MG63 (cell line): ENCODE data around the gene HSP90AA1. TPM values are rescaled to one million over a fixed set of nuclear protein-coding genes. Genes with fewer than 3 reads are reported as not detected.
A peak's percentile ranks its signal among the peaks of the same experiment; 100 is the strongest.

Experiments
- DNase-seq: peaks from one replicate; pipeline ENCODE4 v3.0.0-alpha.2; 2020
- H3K27me3 ChIP-seq: fragments of 250-450 bp; sonication (Bioruptor Pico); 2 replicates; pipeline ENCODE4 v1.5.1; 2020; ENCODE audit warnings: mild to moderate bottlenecking, moderate library complexity
- H3K36me3 ChIP-seq: fragments of 250-450 bp; sonication (Bioruptor Pico); 2 replicates; pipeline ENCODE4 v1.5.1; 2020; ENCODE audit warnings: mild to moderate bottlenecking, moderate library complexity
- H3K4me3 ChIP-seq: fragments of 250-450 bp; sonication (Bioruptor Pico); 2 replicates; pipeline ENCODE4 v1.5.1; 2020; ENCODE audit warnings: mild to moderate bottlenecking, moderate library complexity
- H3K9me3 ChIP-seq: fragments of 250-450 bp; sonication (Bioruptor Pico); 2 replicates; pipeline ENCODE4 v1.5.1; 2020; ENCODE audit warnings: mild to moderate bottlenecking, moderate library complexity
- total RNA-seq: library from RNA; depleted of rRNA; stranded (reverse); fragments of >200 nt; shearing (Covaris generic); gene quantifications from 2 replicates; pipeline ENCODE4 v1.2.3, GENCODE V29; 2014; ENCODE audit warnings: low replicate concordance

HSP90AA1 gene
- total RNA-seq, 1 experiment from 2014 or later: 180 TPM

DNA sequence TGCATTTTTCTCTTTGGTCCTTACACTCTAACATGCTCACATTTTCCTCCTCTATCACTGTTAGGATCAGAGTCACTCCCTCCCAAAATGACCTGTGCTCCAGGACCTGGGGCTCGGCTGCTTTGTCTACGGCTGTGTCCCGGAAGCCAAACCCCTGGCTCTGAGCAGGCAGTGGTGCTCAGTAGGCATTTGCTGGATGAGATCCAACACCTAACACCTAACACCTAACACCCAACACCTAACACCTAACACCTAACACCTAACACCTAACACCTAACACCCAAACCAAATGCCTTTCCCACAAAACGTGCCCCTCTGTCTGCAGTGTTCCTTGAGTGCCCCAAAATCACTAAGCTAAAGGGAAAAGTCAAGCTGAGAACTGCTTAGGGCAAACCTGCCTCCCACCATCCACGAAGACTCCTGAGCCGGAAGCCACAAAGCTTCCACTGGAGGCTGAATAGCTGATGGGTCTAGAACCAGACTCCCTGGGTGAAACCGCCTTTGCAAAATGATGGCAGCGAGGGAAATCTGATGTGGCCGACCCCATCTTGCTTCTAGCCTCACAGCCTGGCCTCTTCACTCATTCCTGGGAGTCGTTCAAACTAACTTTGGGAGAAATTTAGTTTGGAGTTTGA lies 29.2 kb downstream of the HSP90AA1 start:
- no peak overlapping the region for H3K4me3 ChIP-seq
- H3K9me3 ChIP-seq: no peaks in the 10 kb centered on the region
- DNase-seq: no peak
- H3K36me3 ChIP-seq: peaks cover 2% of the 10 kb centered on the region; the same call in 1 of the 2 replicates
- H3K27me3 ChIP-seq: no peaks in the 10 kb centered on the region

DNA sequence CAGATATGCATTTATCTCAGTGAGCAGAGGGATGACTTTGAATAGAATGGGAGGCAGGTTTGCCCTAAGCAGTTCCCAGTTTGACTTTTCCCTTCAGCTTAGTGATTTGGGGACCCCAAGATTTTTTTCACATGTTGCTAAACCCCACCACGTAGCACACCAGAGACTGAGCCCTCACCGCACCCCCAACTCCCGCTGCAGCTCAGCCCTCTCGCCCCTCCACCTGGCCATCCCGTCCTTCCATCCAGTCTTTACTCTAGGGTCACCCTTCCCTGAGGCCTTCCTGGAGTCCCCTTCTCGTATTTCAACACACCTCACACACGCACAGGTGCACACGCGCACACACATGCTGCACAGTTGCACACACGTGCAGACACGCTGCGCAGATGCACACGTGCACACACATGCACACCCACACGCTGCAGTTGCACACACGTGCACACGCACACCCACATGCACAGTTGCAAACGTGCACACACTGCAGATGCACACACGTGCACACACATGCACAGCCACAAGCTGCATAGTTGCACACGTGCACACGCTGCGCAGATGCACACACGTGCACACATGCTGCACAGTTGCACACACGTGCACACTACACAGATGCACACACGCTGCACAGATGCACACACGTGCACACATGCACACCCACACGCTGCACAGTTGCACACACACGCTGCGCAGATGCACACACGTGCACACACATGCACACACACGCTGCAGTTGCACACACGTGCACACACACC lies 30.0 kb downstream of the HSP90AA1 start:
- peaks cover 6% of the 10 kb centered on the region for H3K36me3 ChIP-seq
- H3K9me3 ChIP-seq: no peaks in the 10 kb centered on the region
- H3K27me3 ChIP-seq: no peaks in the 10 kb centered on the region
- no peak overlapping the region for H3K4me3 ChIP-seq
- no peak for DNase-seq

- no peak for DNase-seq
- H3K27me3 ChIP-seq: no peaks in the 10 kb centered on the region
- H3K4me3 ChIP-seq: no peak overlapping the region
- no peaks in the 10 kb centered on the region for H3K9me3 ChIP-seq
- H3K36me3 ChIP-seq: peaks cover 10% of the 10 kb centered on the region
These were observed 31.5 kb downstream of the HSP90AA1 start for GRCh38 chr14:102055181-102055901.

DNA sequence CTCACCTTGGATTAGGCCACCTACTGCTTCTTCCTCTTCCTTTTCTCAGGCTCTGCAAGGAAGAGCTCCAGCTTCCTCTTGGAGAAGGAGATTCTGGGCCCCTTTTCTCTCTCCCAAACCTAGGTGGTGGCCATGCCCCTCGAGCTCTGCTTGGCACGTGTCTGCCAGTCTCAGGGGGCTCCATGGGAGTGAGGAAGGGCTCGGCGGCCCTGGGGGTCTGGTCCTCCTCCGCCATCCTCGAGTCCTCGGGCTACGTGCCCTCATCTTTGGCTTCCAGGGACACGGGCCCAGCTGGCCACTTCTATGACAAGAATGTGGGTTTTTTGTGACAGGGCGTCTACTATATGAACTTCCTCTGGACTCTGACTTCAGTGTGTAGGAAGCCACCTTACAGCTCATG lies 34.3 kb downstream of the HSP90AA1 start:
- no peaks in the 10 kb centered on the region for H3K9me3 ChIP-seq
- H3K36me3 ChIP-seq: peaks cover 23% of the 10 kb centered on the region
- H3K4me3 ChIP-seq: no peak overlapping the region
- no peak for DNase-seq
- H3K27me3 ChIP-seq: no peaks in the 10 kb centered on the region

- DNase-seq: no peak
- H3K36me3 ChIP-seq: peaks cover 23% of the 10 kb centered on the region
- no peak overlapping the region for H3K4me3 ChIP-seq
- no peaks in the 10 kb centered on the region for H3K9me3 ChIP-seq
- no peaks in the 10 kb centered on the region for H3K27me3 ChIP-seq
These were observed 36.2 kb downstream of the HSP90AA1 start for GRCh38 chr14:102050625-102051024.

DNA sequence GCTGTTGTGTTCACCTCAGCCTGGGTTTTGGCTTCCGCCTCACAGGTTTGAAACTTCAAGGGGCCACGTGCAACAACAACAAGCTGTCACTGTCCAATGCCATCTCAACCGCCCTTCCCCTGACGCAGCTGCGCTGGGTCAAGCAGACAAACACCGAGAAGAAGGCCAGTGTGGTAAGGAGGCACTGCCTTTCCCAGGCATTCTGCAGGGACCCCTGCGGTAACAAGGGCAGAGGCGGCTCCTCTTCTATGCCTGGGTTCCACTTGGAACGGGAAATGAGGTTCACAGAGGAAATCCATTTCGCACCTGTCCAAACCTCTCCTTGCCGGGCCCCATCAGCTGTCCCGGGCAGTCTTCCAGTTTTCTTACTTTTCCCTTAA lies 36.8 kb downstream of the HSP90AA1 start:
- Histone ChIP-seq H3K36me3 (peaks cover 23% of the 10 kb centered on the region), H3K27me3 (no peaks in the 10 kb centered on the region), H3K9me3 (no peaks in the 10 kb centered on the region), H3K4me3 (no peak overlapping the region)
- no peak for DNase-seq

DNA sequence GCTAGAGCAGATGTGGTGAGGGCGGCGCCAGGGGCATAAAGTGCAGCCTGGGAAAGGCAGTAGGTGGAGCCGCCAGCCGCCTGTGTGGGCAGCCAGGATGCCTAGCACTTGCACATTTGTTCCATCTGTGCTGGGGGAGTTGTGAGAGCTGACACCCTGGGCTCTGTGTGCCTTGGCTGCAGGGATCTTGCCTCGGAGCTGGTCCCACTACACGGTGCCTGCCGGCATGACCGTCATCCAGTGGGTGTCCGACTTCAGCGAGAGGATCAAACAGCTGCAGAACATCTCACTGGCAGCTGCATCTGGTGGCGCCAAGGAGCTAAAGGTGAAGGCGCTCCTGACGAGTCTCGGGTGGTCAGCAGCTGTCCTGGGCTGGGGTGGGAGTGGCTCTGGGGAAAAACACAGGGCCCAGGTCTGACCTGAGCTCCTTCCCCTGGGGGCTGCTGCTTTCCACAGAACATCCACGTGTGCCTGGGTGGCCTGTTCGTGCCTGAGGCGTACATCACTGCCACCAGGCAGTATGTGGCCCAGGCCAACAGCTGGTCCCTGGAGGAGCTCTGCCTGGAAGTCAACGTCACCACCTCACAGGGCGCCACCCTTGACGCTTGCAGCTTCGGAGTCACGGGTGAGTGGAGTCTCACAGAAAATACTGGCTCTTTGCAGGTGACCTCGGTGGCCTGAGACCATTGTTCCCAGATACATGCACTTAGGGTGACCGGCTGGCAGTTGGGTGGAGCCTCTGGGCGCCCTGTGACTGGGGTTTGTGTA lies 37.4 kb downstream of the HSP90AA1 start:
- Histone ChIP-seq H3K36me3 (peaks cover 26% of the 10 kb centered on the region), H3K4me3 (no peak overlapping the region), H3K9me3 (no peaks in the 10 kb centered on the region), H3K27me3 (no peaks in the 10 kb centered on the region)
- no peak for DNase-seq

DNA sequence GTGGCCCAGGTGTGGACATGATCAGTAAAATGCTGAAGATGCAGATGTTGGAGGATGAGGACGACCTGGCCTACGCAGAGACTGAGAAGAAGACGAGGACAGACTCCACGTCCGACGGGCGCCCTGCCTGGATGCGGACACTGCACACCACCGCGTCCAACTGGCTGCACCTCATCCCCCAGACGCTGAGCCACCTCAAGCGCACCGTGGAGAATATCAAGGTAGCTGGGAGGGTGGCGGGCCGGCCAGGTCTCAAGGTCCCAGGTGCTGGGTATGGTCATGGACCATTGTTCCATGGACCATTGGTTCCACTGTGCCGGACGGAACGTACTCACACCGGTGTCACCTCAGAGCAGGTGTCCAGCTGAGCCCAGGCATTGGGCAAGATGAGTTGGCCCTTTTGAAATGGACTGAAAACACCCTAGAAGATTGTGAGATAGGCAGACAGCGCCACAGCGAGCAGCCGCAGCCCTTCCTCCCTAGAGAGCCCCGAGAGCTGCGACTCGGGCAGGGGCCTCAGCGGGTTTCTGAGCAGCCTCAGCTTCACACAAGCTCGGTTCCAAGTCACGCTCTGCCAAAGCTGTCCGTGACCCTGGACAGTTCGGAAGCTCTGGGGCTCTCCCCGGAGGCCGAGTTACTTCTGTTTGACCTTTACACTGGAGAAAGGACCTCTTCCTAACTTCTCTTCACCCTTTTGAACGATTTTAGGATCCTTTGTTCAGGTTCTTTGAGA lies 38.9 kb downstream of the HSP90AA1 start:
- Histone ChIP-seq H3K4me3 (no peak overlapping the region), H3K9me3 (no peaks in the 10 kb centered on the region), H3K36me3 (peaks cover 34% of the 10 kb centered on the region), H3K27me3 (no peaks in the 10 kb centered on the region)
- DNase-seq: no peak

DNA sequence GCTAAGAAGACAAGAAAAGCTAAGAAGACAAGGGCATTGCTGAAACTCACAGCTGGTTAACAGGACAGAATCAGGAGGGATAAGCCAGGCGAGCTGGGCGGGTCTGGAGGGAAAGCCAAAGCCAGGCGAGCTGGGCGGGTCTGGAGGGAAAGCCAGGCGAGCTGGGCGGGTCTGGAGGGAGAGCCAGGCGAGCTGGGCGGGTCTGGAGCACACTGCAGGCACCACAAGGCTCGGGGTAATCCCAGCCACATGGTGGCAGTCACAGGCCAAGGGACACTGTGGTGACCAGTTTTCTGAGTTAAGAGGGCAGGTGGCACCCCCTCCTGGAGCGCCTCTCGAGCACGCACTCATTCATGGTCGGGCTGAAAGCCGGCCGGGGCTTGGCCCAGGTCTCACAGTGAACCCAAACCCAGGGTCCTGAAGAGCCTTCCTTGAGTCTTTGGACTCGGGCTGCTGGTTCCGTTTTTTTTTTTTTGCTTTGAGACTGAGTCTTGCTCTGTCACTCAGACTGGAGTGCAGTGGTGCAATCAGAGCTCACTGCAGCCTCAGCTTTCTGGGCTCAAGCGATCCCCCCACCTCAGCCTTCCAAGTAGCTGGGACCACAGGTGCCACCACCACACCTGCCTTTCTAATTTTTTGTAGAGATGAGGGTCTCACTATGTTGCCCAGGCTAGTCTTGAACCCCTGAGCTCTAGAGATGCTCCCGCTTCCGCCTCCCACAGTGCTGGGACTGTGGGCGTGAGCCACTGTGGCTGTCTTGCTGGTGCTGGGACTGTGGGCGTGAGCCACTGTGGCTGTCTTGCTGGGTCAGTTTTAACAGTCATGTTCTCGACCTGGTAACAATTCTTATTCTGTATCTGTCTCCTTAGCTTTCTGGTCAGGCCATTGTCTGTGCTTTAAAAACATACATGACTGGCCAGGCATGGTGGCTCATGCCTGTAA lies 40.2 kb downstream of the HSP90AA1 start:
- Histone ChIP-seq H3K9me3 (no peaks in the 10 kb centered on the region), H3K4me3 (no peak overlapping the region), H3K27me3 (no peaks in the 10 kb centered on the region), H3K36me3 (peaks cover 34% of the 10 kb centered on the region)
- DNase-seq: no peak

DNA sequence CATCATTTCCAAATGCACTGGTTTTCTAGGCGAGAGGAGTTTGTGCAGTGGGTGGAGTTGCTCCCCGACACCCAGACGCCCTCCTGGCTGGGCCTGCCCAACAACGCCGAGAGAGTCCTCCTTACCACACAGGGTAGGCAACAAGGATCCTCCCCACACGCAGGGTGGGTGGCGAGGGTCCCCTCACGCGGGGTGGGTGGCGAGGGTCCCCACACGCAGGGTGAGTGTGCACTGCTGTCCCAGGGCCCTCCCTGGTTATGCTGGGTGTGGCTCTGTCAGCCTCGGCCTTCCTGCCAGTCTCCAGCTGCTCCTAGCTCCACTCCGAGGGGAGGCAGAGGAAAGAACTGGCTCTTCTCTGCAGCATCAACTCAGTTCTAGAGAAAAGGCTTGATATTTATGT lies 42.3 kb downstream of the HSP90AA1 start:
- no peak for DNase-seq
- Histone ChIP-seq H3K9me3 (no peaks in the 10 kb centered on the region), H3K36me3 (peaks cover 42% of the 10 kb centered on the region), H3K4me3 (no peak overlapping the region), H3K27me3 (no peaks in the 10 kb centered on the region)

GRCh38 chr14:102043251-102044025 lies 43.4 kb downstream of the HSP90AA1 start:
- Histone ChIP-seq H3K36me3 (peaks cover 52% of the 10 kb centered on the region), H3K9me3 (no peaks in the 10 kb centered on the region), H3K4me3 (no peak overlapping the region), H3K27me3 (no peaks in the 10 kb centered on the region)
- DNase-seq: peak; percentile 16

DNA sequence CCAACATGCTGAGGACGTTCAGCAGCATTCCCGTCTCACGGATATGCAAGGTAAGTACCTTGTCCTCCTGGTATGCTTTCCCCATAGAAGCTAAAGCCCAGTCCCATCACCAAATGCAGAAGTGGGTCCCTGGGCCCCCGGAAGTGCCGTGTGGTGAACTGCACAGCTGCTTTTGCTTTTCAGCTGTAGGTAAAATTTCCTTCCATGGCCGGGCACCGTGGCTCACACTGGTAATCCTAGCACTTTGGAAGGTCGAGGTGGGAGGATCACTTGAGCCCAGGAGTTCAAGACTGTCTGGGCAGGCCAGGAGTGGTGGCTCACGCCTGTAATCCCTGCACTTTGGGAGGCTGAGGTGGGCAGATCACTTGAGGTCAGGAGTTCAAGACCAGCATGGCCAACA lies 44.1 kb downstream of the HSP90AA1 start:
- Histone ChIP-seq H3K27me3 (no peaks in the 10 kb centered on the region), H3K36me3 (peaks cover 50% of the 10 kb centered on the region), H3K9me3 (no peaks in the 10 kb centered on the region), H3K4me3 (no peak overlapping the region)
- no peak for DNase-seq

DNA sequence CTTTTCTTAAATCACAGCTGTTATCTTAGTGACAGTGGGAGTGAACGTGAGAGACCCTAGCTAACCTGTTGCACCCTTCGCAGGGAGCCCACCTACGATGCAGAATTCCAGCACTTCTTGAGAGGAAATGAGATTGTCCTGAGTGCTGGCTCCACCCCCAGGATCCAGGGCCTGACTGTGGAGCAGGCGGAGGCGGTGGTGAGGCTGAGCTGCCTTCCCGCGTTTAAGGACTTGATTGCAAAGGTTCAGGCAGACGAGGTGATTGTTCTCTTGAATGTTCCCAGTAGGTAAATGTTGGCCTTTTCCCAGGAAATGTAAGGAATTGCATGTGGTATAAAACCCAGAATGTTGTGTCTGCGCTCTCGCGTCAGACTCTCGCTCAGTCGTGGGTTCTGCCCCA lies 46.7 kb downstream of the HSP90AA1 start:
- H3K4me3 ChIP-seq: no peak overlapping the region
- no peaks in the 10 kb centered on the region for H3K27me3 ChIP-seq
- no peaks in the 10 kb centered on the region for H3K9me3 ChIP-seq
- H3K36me3 ChIP-seq: peaks cover 57% of the 10 kb centered on the region
- DNase-seq: no peak

DNA sequence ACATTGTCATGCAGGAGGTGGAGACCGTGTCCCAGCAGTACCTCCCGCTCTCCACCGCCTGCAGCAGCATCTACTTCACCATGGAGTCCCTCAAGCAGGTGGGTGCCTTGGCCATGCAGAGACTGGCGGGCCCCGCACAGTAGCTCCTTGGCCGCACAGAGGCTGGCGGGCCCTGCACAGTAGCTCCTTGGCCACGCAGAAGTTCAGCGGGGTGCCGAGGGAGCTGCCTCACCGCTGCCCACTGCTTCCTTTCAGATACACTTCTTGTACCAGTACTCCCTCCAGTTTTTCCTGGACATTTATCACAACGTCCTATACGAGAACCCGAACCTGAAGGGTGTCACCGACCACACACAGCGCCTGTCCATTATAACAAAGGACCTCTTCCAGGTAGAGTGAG lies 47.7 kb downstream of the HSP90AA1 start:
- Histone ChIP-seq H3K27me3 (no peaks in the 10 kb centered on the region), H3K4me3 (no peak overlapping the region), H3K9me3 (no peaks in the 10 kb centered on the region), H3K36me3 (peaks cover 54% of the 10 kb centered on the region)
- DNase-seq: no peak

DNA sequence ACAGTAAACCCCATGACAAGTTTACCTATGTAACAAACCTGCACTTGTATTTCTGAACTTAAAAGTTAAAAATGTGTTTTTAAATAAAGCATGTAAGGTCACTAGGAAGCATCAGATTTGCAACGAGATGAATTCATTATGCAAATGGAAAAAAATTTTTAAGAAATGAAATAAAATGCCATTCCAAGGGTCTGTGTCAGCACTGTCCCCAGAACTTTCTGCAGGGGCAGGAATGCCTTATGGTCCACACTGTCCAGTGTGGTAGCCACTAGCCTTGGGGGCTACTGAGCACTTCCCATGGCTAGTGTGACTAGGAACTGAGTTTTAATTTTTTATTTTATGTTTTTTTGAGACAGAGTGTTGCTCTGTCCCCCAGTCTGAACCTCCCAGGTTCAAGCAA lies 49.2 kb downstream of the HSP90AA1 start:
- DNase-seq: no peak
- Histone ChIP-seq H3K36me3 (peaks cover 60% of the 10 kb centered on the region), H3K9me3 (no peaks in the 10 kb centered on the region), H3K4me3 (no peak overlapping the region), H3K27me3 (no peaks in the 10 kb centered on the region)
